DOHH2 (cell line): ENCODE data around the gene PFDN2.

Experiments
- H3F3A ChIP-seq: fragments of 200-600 bp; sonication (generic), shearing (Covaris generic); 2 replicates; pipeline ENCODE4 v1.6.0; 2016; ENCODE audit warnings: antibody characterized with exemption, mild to moderate bottlenecking; ENCODE audit not compliant: control insufficient read depth, insufficient read depth
- H3K27ac ChIP-seq: fragments of 200-600 bp; sonication (generic); 2 replicates; pipeline ENCODE4 v1.5.1; 2014; ENCODE audit warnings: low read depth, mild to moderate bottlenecking, low read length, moderate library complexity
- H3K27me3 ChIP-seq: fragments of 200-600 bp; sonication (generic); 2 replicates; pipeline ENCODE4 v1.6.1; 2014; ENCODE audit warnings: mild to moderate bottlenecking, low read length, mixed read lengths; ENCODE audit not compliant: control insufficient read depth
- H3K36me3 ChIP-seq: fragments of 200-600 bp; sonication (generic); 2 replicates; pipeline ENCODE4 v1.6.1; 2014; ENCODE audit warnings: mild to moderate bottlenecking, low read length, moderate library complexity, mixed read lengths; ENCODE audit not compliant: control insufficient read depth
- H3K4me1 ChIP-seq: fragments of 200-600 bp; sonication (generic); 2 replicates; pipeline ENCODE4 v1.6.1; 2014; ENCODE audit warnings: mild to moderate bottlenecking, low read length, mixed read lengths; ENCODE audit not compliant: control insufficient read depth
- H3K4me2 ChIP-seq: fragments of 200-600 bp; sonication (generic); 2 replicates; pipeline ENCODE4 v1.6.0; 2014; ENCODE audit warnings: mild to moderate bottlenecking, low read length, moderate library complexity
- H3K4me3 ChIP-seq: fragments of 200-600 bp; sonication (generic); 2 replicates; pipeline ENCODE4 v1.5.1; 2014; ENCODE audit warnings: mild to moderate bottlenecking, low read length, mixed read lengths
- H3K79me2 ChIP-seq: fragments of 200-600 bp; sonication (generic); 2 replicates; pipeline ENCODE4 v1.6.1; 2014; ENCODE audit warnings: mild to moderate bottlenecking, low read length, mixed read lengths; ENCODE audit not compliant: control insufficient read depth
- H3K9me2 ChIP-seq: fragments of 200-600 bp; sonication (generic); replicated peaks from 2 replicates; pipeline ENCODE4 v1.6.1; 2014; ENCODE audit warnings: mild to moderate bottlenecking, low read length, mixed read lengths; ENCODE audit not compliant: control insufficient read depth
- H3K9me3 ChIP-seq: fragments of 200-600 bp; sonication (generic); 2 replicates; pipeline ENCODE4 v1.6.1; 2014; ENCODE audit warnings: antibody characterized with exemption, low read length, mixed read lengths; ENCODE audit not compliant: control insufficient read depth, insufficient read depth
- H4K20me1 ChIP-seq: fragments of 200-600 bp; sonication (generic); 2 replicates; pipeline ENCODE4 v1.6.0; 2014; ENCODE audit warnings: low read depth, mild to moderate bottlenecking, antibody characterized with exemption, low read length, moderate library complexity; ENCODE audit not compliant: control insufficient read depth, insufficient read depth
- CTCF ChIP-seq: fragments of 200-600 bp; sonication (generic); IDR thresholded peaks from one replicate; pipeline ENCODE4 v1.5.1; 2014; ENCODE audit warnings: antibody characterized with exemption, mild to moderate bottlenecking, low read depth, low read length; ENCODE audit not compliant: poor library complexity, severe bottlenecking
- EZH2phosphoT487 ChIP-seq: fragments of 200-600 bp; sonication (generic); IDR thresholded peaks from 2 replicates; pipeline ENCODE4 v1.6.1; 2017; ENCODE audit warnings: borderline replicate concordance, mild to moderate bottlenecking, antibody characterized with exemption, low read length, moderate library complexity, mixed read lengths

Gene PFDN2

DNA sequence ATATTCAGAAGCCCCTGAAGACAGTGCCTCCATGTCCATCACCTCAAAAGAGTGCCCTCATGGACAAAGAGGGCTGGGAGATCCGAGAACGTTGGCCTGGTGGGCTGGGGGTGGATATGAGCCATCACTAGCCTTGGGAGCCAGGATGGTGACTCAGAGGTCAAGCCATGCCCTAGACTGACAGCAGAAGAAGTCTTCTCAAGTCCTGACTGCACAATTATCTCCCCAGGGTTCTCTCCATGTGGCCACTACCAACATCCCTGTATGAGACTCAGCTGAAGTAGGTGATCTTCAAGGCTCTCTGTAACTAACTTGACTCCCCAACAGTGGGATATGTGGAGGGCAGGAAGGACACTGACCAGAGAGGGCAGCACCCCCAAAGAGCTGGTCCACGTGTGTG is 64.9 kb downstream of the PFDN2 start:
- no peak overlapping the region for H3K4me2 ChIP-seq
- H3K9me3 ChIP-seq, result no peaks in the 10 kb centered on the region
- H3K36me3 ChIP-seq, result peaks cover 91% of the 10 kb centered on the region
- no peaks in the 10 kb centered on the region for H3F3A ChIP-seq
- no peaks in the 10 kb centered on the region for H3K27me3 ChIP-seq
- H4K20me1 ChIP-seq, result no peaks in the 10 kb centered on the region
- H3K4me1 ChIP-seq, result peaks cover 12% of the 10 kb centered on the region
- H3K4me3 ChIP-seq, result no peak overlapping the region
- TF ChIP-seq CTCF (no peak), EZH2phosphoT487 (no peak)
- peaks cover 10% of the 10 kb centered on the region for H3K79me2 ChIP-seq
- no peaks in the 10 kb centered on the region for H3K9me2 ChIP-seq
- no peak overlapping the region for H3K27ac ChIP-seq

- H3K4me1 ChIP-seq, result peaks cover 29% of the 10 kb centered on the region
- no peak for TF ChIP-seq CTCF
- TF ChIP-seq EZH2phosphoT487, result no peak
Observed at GRCh38 chr1:161051219-161051618, 66.6 kb downstream of the PFDN2 start.

More at GRCh38 chr1:161051219-161051618, 66.6 kb downstream of the PFDN2 start:
- Histone ChIP-seq H3K27me3 (no peaks in the 10 kb centered on the region), H3F3A (peaks cover 14% of the 10 kb centered on the region), H4K20me1 (no peaks in the 10 kb centered on the region), H3K9me3 (no peaks in the 10 kb centered on the region), H3K27ac (no peak overlapping the region), H3K79me2 (peaks cover 3% of the 10 kb centered on the region), H3K4me3 (no peak overlapping the region), H3K4me2 (no peak overlapping the region), H3K36me3 (peaks cover 91% of the 10 kb centered on the region), H3K9me2 (no peaks in the 10 kb centered on the region)
